Smooth muscle cell (in vitro differentiated cells): ENCODE measurements around the gene EMSY. TPM values are rescaled to one million over a fixed set of nuclear protein-coding genes. Genes with fewer than 3 reads are reported as not detected.

ENCODE experiments used
- DNase-seq: peaks from one replicate; lab custom pipeline; 2025; ENCODE audit not compliant: unreplicated experiment; lab: John Stamatoyannopoulos, UW
- H2AFZ ChIP-seq: fragments of 200-600 bp; sonication (generic); 2 replicates; pipeline ENCODE4 v1.6.0; 2016; ENCODE audit warnings: antibody characterized with exemption, low read depth, mild to moderate bottlenecking
- H3F3A ChIP-seq: fragments of 200-600 bp; sonication (generic); 2 replicates; pipeline ENCODE4 v1.6.0; 2017; ENCODE audit warnings: antibody characterized with exemption, low read depth
- H3K27ac ChIP-seq: fragments of 200-600 bp; sonication (generic); 2 replicates; pipeline ENCODE4 v1.5.1; 2016; ENCODE audit warnings: low read depth, mild to moderate bottlenecking
- H3K27me3 ChIP-seq: fragments of 200-600 bp; sonication (generic); 2 replicates; pipeline ENCODE4 v1.6.1; 2016; ENCODE audit warnings: low read depth, mild to moderate bottlenecking
- H3K36me3 ChIP-seq: fragments of 200-600 bp; sonication (generic); 2 replicates; pipeline ENCODE4 v1.5.1; 2016; ENCODE audit warnings: low read depth
- H3K4me1 ChIP-seq: fragments of 200-600 bp; sonication (generic); 2 replicates; pipeline ENCODE4 v1.5.1; 2016; ENCODE audit warnings: low read depth
- H3K4me2 ChIP-seq: fragments of 200-600 bp; sonication (generic); 2 replicates; pipeline ENCODE4 v1.6.0; 2016; ENCODE audit warnings: mild to moderate bottlenecking
- H3K4me3 ChIP-seq: fragments of 200-600 bp; sonication (generic); 2 replicates; pipeline ENCODE4 v1.5.1; 2016; ENCODE audit warnings: mild to moderate bottlenecking
- H3K79me2 ChIP-seq: fragments of 200-600 bp; sonication (generic); 2 replicates; pipeline ENCODE4 v1.6.0; 2016; ENCODE audit warnings: low read depth, mild to moderate bottlenecking
- H3K9ac ChIP-seq: fragments of 200-600 bp; sonication (generic); 2 replicates; pipeline ENCODE4 v1.6.0; 2016; ENCODE audit warnings: low read depth
- H3K9me3 ChIP-seq: fragments of 200-600 bp; sonication (generic); replicated peaks from 2 replicates; pipeline ENCODE4 v1.5.1; 2016; ENCODE audit warnings: low read depth
- H4K20me1 ChIP-seq: fragments of 200-600 bp; sonication (generic); 2 replicates; pipeline ENCODE4 v1.6.0; 2016; ENCODE audit warnings: low read depth
- CTCF ChIP-seq: fragments of 200-600 bp; sonication (generic); IDR thresholded peaks from 2 replicates; pipeline ENCODE4 v1.5.1; 2017; ENCODE audit warnings: borderline replicate concordance, mild to moderate bottlenecking, antibody characterized with exemption; ENCODE audit not compliant: insufficient read depth, poor library complexity, severe bottlenecking
- WGBS: methylation state at CpG from one replicate; pipeline ENCODE4 v1.1.7; 2016; ENCODE audit warnings: low lambda C conversion rate; 5-methylcytosine and 5-hydroxymethylcytosine counted together
- polyA plus RNA-seq: library from polyadenylated mRNA; unstranded; fragments of >200 nt; fragmentation: Nextera tagmentation; extraction: Ambion mirVana; gene quantifications from 2 replicates; pipeline ENCODE4 v1.2.1, GENCODE V29; 2016
- total RNA-seq: library from RNA; depleted of rRNA; stranded (reverse); fragments of >200 nt; gene quantifications from 2 replicates; pipeline ENCODE4 v1.2.3, GENCODE V29; 2014

EMSY gene
- total and polyA plus RNA-seq, 2 experiments from 2014 or later: 14.5 to 26.0 TPM

- WGBS: 69% methylated on average over 6 of the region's 6 CpGs
- Histone ChIP-seq H3K27me3 (no peaks in the 10 kb centered on the region), H3K79me2 (peaks cover 13% of the 10 kb centered on the region), H3K9ac (no peak overlapping the region), H3K4me3 (no peak overlapping the region), H4K20me1 (peaks cover 28% of the 10 kb centered on the region), H3K36me3 (no peaks in the 10 kb centered on the region), H3K4me2 (no peak overlapping the region), H3K9me3 (no peaks in the 10 kb centered on the region), H3F3A (peaks cover 6% of the 10 kb centered on the region), H3K27ac (no peak overlapping the region), H3K4me1 (peaks cover 64% of the 10 kb centered on the region), H2AFZ (no peak overlapping the region)
- no peak for TF ChIP-seq CTCF
- no peak for DNase-seq
These were observed 8.4 kb downstream of the EMSY start for GRCh38 chr11:76453248-76453647.

- TF ChIP-seq CTCF: no peak
- DNase-seq: no peak
- H3K27ac ChIP-seq: peak overlapping the region; percentile 37
These were observed 10.5 kb downstream of the EMSY start for GRCh38 chr11:76455331-76455730.

GRCh38 chr11:76455931-76456330 lies 11.1 kb downstream of the EMSY start:
- H2AFZ ChIP-seq: no peak overlapping the region
- no peak overlapping the region for H3K9ac ChIP-seq
- TF ChIP-seq CTCF: no peak
- H3K4me2 ChIP-seq: peak overlapping the region; percentile 51
- no peak for DNase-seq
- H3K4me1 ChIP-seq: peaks cover 56% of the 10 kb centered on the region
- peaks cover 6% of the 10 kb centered on the region for H3F3A ChIP-seq
- H3K36me3 ChIP-seq: peaks cover under 1% of the 10 kb centered on the region
- H3K27me3 ChIP-seq: no peaks in the 10 kb centered on the region
- H3K9me3 ChIP-seq: no peaks in the 10 kb centered on the region
- peaks cover 4% of the 10 kb centered on the region for H3K79me2 ChIP-seq
- H4K20me1 ChIP-seq: peaks cover 25% of the 10 kb centered on the region
- no peak overlapping the region for H3K4me3 ChIP-seq
- peak overlapping the region; percentile 37 for H3K27ac ChIP-seq

More at GRCh38 chr11:76455331-76455730, 10.5 kb downstream of the EMSY start:
- Histone ChIP-seq H3K9ac (no peak overlapping the region), H2AFZ (no peak overlapping the region), H4K20me1 (peaks cover 27% of the 10 kb centered on the region), H3K79me2 (peaks cover 4% of the 10 kb centered on the region), H3K4me1 (peaks cover 56% of the 10 kb centered on the region), H3K4me2 (peak overlapping the region; percentile 51), H3F3A (peaks cover 6% of the 10 kb centered on the region), H3K9me3 (no peaks in the 10 kb centered on the region), H3K27me3 (no peaks in the 10 kb centered on the region), H3K4me3 (no peak overlapping the region), H3K36me3 (no peaks in the 10 kb centered on the region)
- WGBS: 2% methylated on average over 2 of the region's 2 CpGs

GRCh38 chr11:76456571-76456970 lies 11.8 kb downstream of the EMSY start:
- no peak for DNase-seq
- peaks cover 56% of the 10 kb centered on the region for H3K4me1 ChIP-seq
- no peak for TF ChIP-seq CTCF

More at GRCh38 chr11:76456571-76456970, 11.8 kb downstream of the EMSY start:
- Histone ChIP-seq H3K9ac (no peak overlapping the region), H3F3A (peaks cover 6% of the 10 kb centered on the region), H2AFZ (no peak overlapping the region), H3K4me2 (no peak overlapping the region), H3K36me3 (peaks cover 5% of the 10 kb centered on the region), H3K4me3 (no peak overlapping the region), H3K79me2 (peaks cover 4% of the 10 kb centered on the region), H3K27me3 (no peaks in the 10 kb centered on the region), H3K9me3 (no peaks in the 10 kb centered on the region), H3K27ac (no peak overlapping the region), H4K20me1 (peaks cover 19% of the 10 kb centered on the region)
- 42% methylated on average over 2 of the region's 2 CpGs for WGBS
